Liver (tissue), 9 donors: Measurements from ENCODE around the gene SESTD1. TPM values are rescaled to one million over a fixed set of nuclear protein-coding genes. Genes with fewer than 3 reads are reported as not detected.

ENCODE experiments used
- DNase-seq: peaks from one replicate; pipeline ENCODE4 v3.0.0-alpha.2; 2017; ENCODE audit warnings: low spot score
- H3K27ac ChIP-seq, 2 donors: one replicate each; pipeline ENCODE4 v1.7.0; 2013; ENCODE audit warnings: inconsistent platforms in 2 of 2, low read length in 2 of 2, control low read depth in 1 of 2, low read depth in 1 of 2, mild to moderate bottlenecking in 1 of 2
- H3K27me3 ChIP-seq, 4 donors: one replicate each; pipeline versions ENCODE4 v1.6.1 to v1.7.0; 2013; ENCODE audit warnings: low read length in 3 of 4, inconsistent platforms in 1 of 4, mild to moderate bottlenecking in 1 of 4, moderate library complexity in 1 of 4; ENCODE audit not compliant: control insufficient read depth in 4 of 4, insufficient read depth in 4 of 4
- H3K36me3 ChIP-seq, 4 donors: one replicate each; pipeline versions ENCODE4 v1.6.1 to v1.7.0; 2013; ENCODE audit warnings: low read length in 3 of 4, mild to moderate bottlenecking in 3 of 4, low read depth in 1 of 4, moderate library complexity in 1 of 4; ENCODE audit not compliant: control insufficient read depth in 4 of 4, insufficient read depth in 3 of 4
- H3K4me1 ChIP-seq, 4 donors: one replicate each; pipeline versions ENCODE4 v1.6.1 to v1.7.0; 2013; ENCODE audit warnings: low read length in 3 of 4, mild to moderate bottlenecking in 3 of 4, moderate library complexity in 1 of 4; ENCODE audit not compliant: control insufficient read depth in 4 of 4, insufficient read depth in 4 of 4
- H3K4me3 ChIP-seq, 3 donors: one replicate each; pipeline versions ENCODE4 v1.6.1 to v1.7.0; 2013; ENCODE audit warnings: low read length in 3 of 3, control low read depth in 1 of 3, low read depth in 1 of 3, mild to moderate bottlenecking in 1 of 3
- H3K9ac ChIP-seq, 2 donors: one replicate each; pipeline ENCODE4 v1.7.0; 2013; ENCODE audit warnings: low read length in 2 of 2, mild to moderate bottlenecking in 2 of 2, moderate library complexity in 2 of 2, control low read depth in 1 of 2, low read depth in 1 of 2
- H3K9me3 ChIP-seq, 4 donors: one replicate each; pipeline versions ENCODE4 v1.6.1 to v1.7.0; 2013; ENCODE audit warnings: low read length in 3 of 4; ENCODE audit not compliant: control insufficient read depth in 4 of 4
- ATF3 ChIP-seq: IDR thresholded peaks from 2 replicates; pipeline ENCODE4 v1.6.1; 2016; ENCODE audit warnings: antibody characterized with exemption
- EGR1 ChIP-seq, 2 donors: IDR thresholded peaks; 2 replicates each; pipeline ENCODE4 v1.6.1; 2016 to 2018; ENCODE audit warnings: antibody characterized with exemption in 2 of 2, low read depth in 2 of 2
- FOXA1 ChIP-seq: IDR thresholded peaks from 2 replicates; pipeline ENCODE4 v1.6.1; 2016; ENCODE audit warnings: antibody characterized with exemption
- FOXA2 ChIP-seq: IDR thresholded peaks from 2 replicates; pipeline ENCODE4 v1.6.1; 2016; ENCODE audit warnings: antibody characterized with exemption
- GABPA ChIP-seq, 2 donors: IDR thresholded peaks in 1 of 2; conservative IDR thresholded peaks in 1 of 2; 2 replicates each; pipeline ENCODE4 v1.6.1; 2016; ENCODE audit warnings: antibody characterized with exemption in 2 of 2, mild to moderate bottlenecking in 1 of 2, moderate library complexity in 1 of 2
- HNF4A ChIP-seq, 2 donors: conservative IDR thresholded peaks; 2 replicates each; pipeline ENCODE4 v1.6.1; 2016; ENCODE audit warnings: antibody characterized with exemption in 2 of 2, mild to moderate bottlenecking in 2 of 2
- HNF4G ChIP-seq: IDR thresholded peaks from 2 replicates; pipeline ENCODE4 v1.6.1; 2016; ENCODE audit warnings: antibody characterized with exemption
- JUND ChIP-seq, 2 donors: IDR thresholded peaks; 2 replicates each; pipeline ENCODE4 v1.6.1; 2016; ENCODE audit warnings: antibody characterized with exemption in 2 of 2
- NR2F2 ChIP-seq: IDR thresholded peaks from 2 replicates; pipeline ENCODE4 v1.6.1; 2016; ENCODE audit warnings: antibody characterized with exemption
- RAD21 ChIP-seq, 2 donors: IDR thresholded peaks; 2 replicates each; pipeline ENCODE4 v1.6.1; 2016; ENCODE audit warnings: antibody characterized with exemption in 2 of 2, mild to moderate bottlenecking in 2 of 2
- RXRA ChIP-seq, 2 donors: IDR thresholded peaks; 2 replicates each; pipeline ENCODE4 v1.6.1; 2017 to 2018; ENCODE audit warnings: antibody characterized with exemption in 2 of 2, mild to moderate bottlenecking in 1 of 2
- SP1 ChIP-seq: IDR thresholded peaks from 2 replicates; pipeline ENCODE4 v1.6.1; 2018; ENCODE audit warnings: antibody characterized with exemption, mild to moderate bottlenecking
- TAF1 ChIP-seq: conservative IDR thresholded peaks from 2 replicates; pipeline ENCODE4 v1.6.1; 2016; ENCODE audit warnings: antibody characterized with exemption, mild to moderate bottlenecking
- YY1 ChIP-seq: IDR thresholded peaks from 2 replicates; pipeline ENCODE4 v1.6.1; 2016; ENCODE audit warnings: antibody characterized with exemption, mild to moderate bottlenecking
- ZBTB33 ChIP-seq: IDR thresholded peaks from 2 replicates; pipeline ENCODE4 v1.6.1; 2016; ENCODE audit warnings: antibody characterized with exemption
- WGBS: extraction: QIAGEN DNeasy Blood & Tissue Kit; methylation state at CpG from one replicate; pipeline ENCODE4 v1.1.7; 2013; 5-methylcytosine and 5-hydroxymethylcytosine counted together
- polyA plus RNA-seq, 2 donors: library from polyadenylated mRNA; stranded (reverse) in 1 of 2; unstranded in 1 of 2; fragments of 200-250 nt in 1 of 2; fragments of >200 nt in 1 of 2; fragmentation: Nextera tagmentation in 1 of 2; extraction: Ambion mirVana in 1 of 2; gene quantifications; one replicate each; pipeline versions ENCODE4 v1.2.1 to v1.2.3, GENCODE V29; 2013 to 2015
- total RNA-seq, 2 donors: library from RNA; depleted of rRNA; stranded (reverse); fragments of >200 nt; gene quantifications; one replicate each; pipeline ENCODE4 v1.2.3, GENCODE V29; 2014
- TF ChIP-seq, protein P1 (sequence below): IDR thresholded peaks from 2 replicates; pipeline ENCODE4 v1.6.1; 2016; ENCODE audit warnings: antibody characterized with exemption
- TF ChIP-seq, protein P2 (sequence below): fragments of 150-350 bp; IDR thresholded peaks from 2 replicates; pipeline ENCODE4 v1.5.1; 2017; ENCODE audit warnings: improper control_type of control experiment, low read depth, low read length; ENCODE audit not compliant: missing input control
- TF ChIP-seq, protein P3 (sequence below): IDR thresholded peaks from 2 replicates; pipeline ENCODE4 v1.6.1; 2016; ENCODE audit warnings: antibody characterized with exemption, mild to moderate bottlenecking
- donor health status: healthy.
- donor health status: healthy.
- donor health status: healthy.
- donor health status: healthy.
- donor health status: healthy.

The SESTD1 gene
- total and polyA plus RNA-seq, 4 donors: 6.3 to 10.1 (median 7.4) TPM

GRCh38 chr2:179124282-179124681, 140.3 kb downstream of the SESTD1 start:
- no peak overlapping the region for H3K4me3 ChIP-seq
- no peaks in the 10 kb centered on the region for H3K4me1 ChIP-seq
- 89% methylated on average over 3 of the region's 3 CpGs for whole genome bisulfite sequencing
- no peaks in the 10 kb centered on the region for H3K27me3 ChIP-seq
- TF ChIP-seq, protein P1, sequence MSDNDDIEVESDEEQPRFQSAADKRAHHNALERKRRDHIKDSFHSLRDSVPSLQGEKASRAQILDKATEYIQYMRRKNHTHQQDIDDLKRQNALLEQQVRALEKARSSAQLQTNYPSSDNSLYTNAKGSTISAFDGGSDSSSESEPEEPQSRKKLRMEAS: no peak
- TF ChIP-seq TAF1 (no peak), HNF4A (conservative IDR thresholded peaks at IDR 0.05) (no peak), ZBTB33 (no peak), SP1 (no peak), EGR1 (IDR thresholded peaks at IDR 0.05; ENCODE audit: low read depth in 2 of 2) (no peak), ATF3 (no peak), FOXA2 (no peak), NR2F2 (no peak), RXRA (IDR thresholded peaks at IDR 0.05) (no peak), GABPA (IDR thresholded peaks at IDR 0.05 in 1 of 2, conservative IDR thresholded peaks at IDR 0.05 in 1 of 2) (no peak), RAD21 (IDR thresholded peaks at IDR 0.05) (no peak), HNF4G (no peak), JUND (IDR thresholded peaks at IDR 0.05) (no peak)
- TF ChIP-seq, protein P2, sequence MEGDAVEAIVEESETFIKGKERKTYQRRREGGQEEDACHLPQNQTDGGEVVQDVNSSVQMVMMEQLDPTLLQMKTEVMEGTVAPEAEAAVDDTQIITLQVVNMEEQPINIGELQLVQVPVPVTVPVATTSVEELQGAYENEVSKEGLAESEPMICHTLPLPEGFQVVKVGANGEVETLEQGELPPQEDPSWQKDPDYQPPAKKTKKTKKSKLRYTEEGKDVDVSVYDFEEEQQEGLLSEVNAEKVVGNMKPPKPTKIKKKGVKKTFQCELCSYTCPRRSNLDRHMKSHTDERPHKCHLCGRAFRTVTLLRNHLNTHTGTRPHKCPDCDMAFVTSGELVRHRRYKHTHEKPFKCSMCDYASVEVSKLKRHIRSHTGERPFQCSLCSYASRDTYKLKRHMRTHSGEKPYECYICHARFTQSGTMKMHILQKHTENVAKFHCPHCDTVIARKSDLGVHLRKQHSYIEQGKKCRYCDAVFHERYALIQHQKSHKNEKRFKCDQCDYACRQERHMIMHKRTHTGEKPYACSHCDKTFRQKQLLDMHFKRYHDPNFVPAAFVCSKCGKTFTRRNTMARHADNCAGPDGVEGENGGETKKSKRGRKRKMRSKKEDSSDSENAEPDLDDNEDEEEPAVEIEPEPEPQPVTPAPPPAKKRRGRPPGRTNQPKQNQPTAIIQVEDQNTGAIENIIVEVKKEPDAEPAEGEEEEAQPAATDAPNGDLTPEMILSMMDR: no peak
- TF ChIP-seq, protein P3, sequence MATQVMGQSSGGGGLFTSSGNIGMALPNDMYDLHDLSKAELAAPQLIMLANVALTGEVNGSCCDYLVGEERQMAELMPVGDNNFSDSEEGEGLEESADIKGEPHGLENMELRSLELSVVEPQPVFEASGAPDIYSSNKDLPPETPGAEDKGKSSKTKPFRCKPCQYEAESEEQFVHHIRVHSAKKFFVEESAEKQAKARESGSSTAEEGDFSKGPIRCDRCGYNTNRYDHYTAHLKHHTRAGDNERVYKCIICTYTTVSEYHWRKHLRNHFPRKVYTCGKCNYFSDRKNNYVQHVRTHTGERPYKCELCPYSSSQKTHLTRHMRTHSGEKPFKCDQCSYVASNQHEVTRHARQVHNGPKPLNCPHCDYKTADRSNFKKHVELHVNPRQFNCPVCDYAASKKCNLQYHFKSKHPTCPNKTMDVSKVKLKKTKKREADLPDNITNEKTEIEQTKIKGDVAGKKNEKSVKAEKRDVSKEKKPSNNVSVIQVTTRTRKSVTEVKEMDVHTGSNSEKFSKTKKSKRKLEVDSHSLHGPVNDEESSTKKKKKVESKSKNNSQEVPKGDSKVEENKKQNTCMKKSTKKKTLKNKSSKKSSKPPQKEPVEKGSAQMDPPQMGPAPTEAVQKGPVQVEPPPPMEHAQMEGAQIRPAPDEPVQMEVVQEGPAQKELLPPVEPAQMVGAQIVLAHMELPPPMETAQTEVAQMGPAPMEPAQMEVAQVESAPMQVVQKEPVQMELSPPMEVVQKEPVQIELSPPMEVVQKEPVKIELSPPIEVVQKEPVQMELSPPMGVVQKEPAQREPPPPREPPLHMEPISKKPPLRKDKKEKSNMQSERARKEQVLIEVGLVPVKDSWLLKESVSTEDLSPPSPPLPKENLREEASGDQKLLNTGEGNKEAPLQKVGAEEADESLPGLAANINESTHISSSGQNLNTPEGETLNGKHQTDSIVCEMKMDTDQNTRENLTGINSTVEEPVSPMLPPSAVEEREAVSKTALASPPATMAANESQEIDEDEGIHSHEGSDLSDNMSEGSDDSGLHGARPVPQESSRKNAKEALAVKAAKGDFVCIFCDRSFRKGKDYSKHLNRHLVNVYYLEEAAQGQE: no peak
- H3K36me3 ChIP-seq: peaks cover 0 to 6% (median 1%) of the 10 kb centered on the region in 4 donors
- no peaks in the 10 kb centered on the region for H3K9me3 ChIP-seq
- no peak for DNase-seq
- H3K27ac ChIP-seq: no peak overlapping the region
- no peak overlapping the region for H3K9ac ChIP-seq

DNA sequence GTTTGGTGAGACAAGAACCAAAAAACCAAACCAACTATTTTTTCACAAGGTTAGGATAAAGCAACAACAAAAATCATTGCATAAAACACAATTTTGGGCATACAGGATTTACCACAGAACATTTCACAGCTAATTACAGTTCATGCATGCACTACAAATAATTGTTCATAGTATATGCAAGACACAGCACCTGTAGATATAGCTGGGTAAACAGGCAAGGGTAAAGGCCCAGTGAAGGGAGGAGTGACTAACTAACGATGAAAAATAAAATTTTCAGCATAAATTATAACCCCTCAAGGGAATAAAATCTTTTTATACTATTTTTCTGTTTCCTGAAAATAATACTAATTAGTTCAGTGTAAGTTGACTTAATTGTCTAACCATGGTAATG, 141.4 kb downstream of the SESTD1 start:
- WGBS: 94% methylated on average over 1 of the region's 1 CpG
- Histone ChIP-seq H3K27me3 (no peaks in the 10 kb centered on the region), H3K4me3 (no peak overlapping the region), H3K9me3 (no peaks in the 10 kb centered on the region), H3K27ac (no peak overlapping the region), H3K36me3 (peaks cover 0 to 6% (median 1%) of the 10 kb centered on the region in 4 donors), H3K4me1 (no peaks in the 10 kb centered on the region), H3K9ac (no peak overlapping the region)
- no peak for DNase-seq
- TF ChIP-seq YY1 (no peak), GABPA (IDR thresholded peaks at IDR 0.05 in 1 of 2, conservative IDR thresholded peaks at IDR 0.05 in 1 of 2) (no peak), SP1 (no peak), NR2F2 (no peak), RAD21 (IDR thresholded peaks at IDR 0.05) (no peak), FOXA1 (no peak), JUND (IDR thresholded peaks at IDR 0.05) (no peak), HNF4A (conservative IDR thresholded peaks at IDR 0.05) (no peak)
- TF ChIP-seq, protein P1: no peak
- TF ChIP-seq, protein P3: no peak
- TF ChIP-seq, protein P2: no peak
